ENCODE data around the gene LRRC49.
"Not testable (repeated sequence)": the region's sequence is repeated elsewhere in the genome, so short reads cannot be mapped to it uniquely, and the experiment has no call there.

LRRC49 gene

DNA sequence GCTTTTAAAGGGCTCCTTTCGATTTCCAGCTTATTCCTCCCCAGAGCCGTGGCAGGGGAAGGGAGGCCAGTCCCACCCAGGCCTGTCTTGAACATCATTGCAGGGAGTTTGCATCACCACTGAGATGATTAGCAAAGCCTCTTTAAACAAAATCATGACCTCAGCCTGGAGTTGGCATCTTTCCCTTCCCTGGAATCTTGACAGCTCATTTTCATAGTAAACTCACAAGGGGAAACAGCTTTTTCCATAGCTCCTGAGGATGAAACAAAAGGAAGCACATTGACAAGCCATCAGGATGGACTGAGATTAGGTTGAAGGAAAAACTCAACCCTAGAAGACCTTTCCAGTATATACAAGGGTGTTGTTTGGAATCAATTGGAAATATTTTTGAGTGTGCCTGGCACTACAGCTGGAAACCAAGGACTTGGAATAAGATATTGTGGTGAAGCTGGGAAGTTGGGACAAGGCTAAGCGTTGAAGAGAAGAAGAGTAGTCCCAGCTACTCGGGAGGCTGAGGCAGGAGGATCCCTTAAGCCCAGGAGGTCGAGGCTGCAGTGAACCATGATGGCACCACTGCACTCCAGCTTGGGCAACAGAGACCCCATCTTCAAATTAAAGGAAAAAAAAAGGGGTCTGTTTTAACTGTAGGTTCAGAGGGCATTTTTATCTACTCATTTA is 35.6 kb upstream of the LRRC49 start:
- Mint-ChIP-seq H3K4me3 (no peak overlapping the region), H3K27me3 (ENCODE audit: low read depth, poor library complexity) (peaks cover 26% of the 10 kb centered on the region), H3K4me1 (peaks cover 15% of the 10 kb centered on the region), H3K27ac (no peak overlapping the region), H3K36me3 (ENCODE audit: low read depth) (no peaks in the 10 kb centered on the region), H3K9me3 (no peaks in the 10 kb centered on the region)
- TF ChIP-seq, protein P1, sequence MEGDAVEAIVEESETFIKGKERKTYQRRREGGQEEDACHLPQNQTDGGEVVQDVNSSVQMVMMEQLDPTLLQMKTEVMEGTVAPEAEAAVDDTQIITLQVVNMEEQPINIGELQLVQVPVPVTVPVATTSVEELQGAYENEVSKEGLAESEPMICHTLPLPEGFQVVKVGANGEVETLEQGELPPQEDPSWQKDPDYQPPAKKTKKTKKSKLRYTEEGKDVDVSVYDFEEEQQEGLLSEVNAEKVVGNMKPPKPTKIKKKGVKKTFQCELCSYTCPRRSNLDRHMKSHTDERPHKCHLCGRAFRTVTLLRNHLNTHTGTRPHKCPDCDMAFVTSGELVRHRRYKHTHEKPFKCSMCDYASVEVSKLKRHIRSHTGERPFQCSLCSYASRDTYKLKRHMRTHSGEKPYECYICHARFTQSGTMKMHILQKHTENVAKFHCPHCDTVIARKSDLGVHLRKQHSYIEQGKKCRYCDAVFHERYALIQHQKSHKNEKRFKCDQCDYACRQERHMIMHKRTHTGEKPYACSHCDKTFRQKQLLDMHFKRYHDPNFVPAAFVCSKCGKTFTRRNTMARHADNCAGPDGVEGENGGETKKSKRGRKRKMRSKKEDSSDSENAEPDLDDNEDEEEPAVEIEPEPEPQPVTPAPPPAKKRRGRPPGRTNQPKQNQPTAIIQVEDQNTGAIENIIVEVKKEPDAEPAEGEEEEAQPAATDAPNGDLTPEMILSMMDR (IDR thresholded peaks at IDR 0.05), result no peak
- DNase-seq, result no peak

- peaks cover 26% of the 10 kb centered on the region for H3K27me3 Mint-ChIP-seq (ENCODE audit: low read depth, poor library complexity)
- peaks cover 12% of the 10 kb centered on the region for H3K4me1 Mint-ChIP-seq
- TF ChIP-seq, protein P1 (IDR thresholded peaks at IDR 0.05), result no peak
- no peak overlapping the region for H3K4me3 Mint-ChIP-seq
- no peak overlapping the region for H3K27ac Mint-ChIP-seq
- DNase-seq, result no peak
- no peaks in the 10 kb centered on the region for H3K9me3 Mint-ChIP-seq
- no peaks in the 10 kb centered on the region for H3K36me3 Mint-ChIP-seq (ENCODE audit: low read depth)
These were observed 34.9 kb upstream of the LRRC49 start for GRCh38 chr15:70857562-70858285.

DNA sequence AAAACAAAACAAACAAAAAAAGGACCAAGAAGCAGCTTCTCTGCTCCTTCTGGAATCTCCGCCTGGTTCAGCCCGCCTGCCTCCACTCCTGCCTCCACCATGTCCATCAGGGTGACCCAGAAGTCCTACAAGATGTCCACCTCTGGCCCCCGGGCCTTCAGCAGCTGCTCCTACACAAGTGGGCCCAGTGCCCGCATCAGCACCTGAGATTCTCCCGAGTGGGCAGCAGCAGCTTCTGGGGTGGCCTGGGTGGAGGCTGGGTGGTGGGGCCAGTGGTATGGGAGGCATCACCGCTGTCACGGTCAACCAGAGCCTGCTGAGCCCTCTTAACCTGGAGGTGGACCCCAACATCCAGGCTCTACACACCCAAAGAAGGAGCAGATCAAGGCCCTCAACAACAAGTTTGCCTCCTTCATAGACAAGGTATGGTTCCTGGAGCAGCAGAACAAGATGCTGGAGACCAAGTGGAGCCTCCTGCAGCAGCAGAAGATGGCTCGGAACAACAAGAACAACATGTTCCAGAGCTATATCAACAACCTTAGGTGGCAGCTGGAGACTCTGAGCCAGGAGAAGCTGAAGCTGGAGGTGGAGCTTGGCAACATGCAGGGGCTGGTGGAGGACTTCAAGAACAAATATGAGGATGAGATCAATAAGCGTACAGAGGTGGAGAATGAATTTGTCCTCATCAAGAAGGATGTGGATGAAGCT is 33.9 kb upstream of the LRRC49 start:
- H3K36me3 Mint-ChIP-seq (ENCODE audit: low read depth); H3K9me3 Mint-ChIP-seq; H3K27ac Mint-ChIP-seq; H3K4me3 Mint-ChIP-seq; DNase-seq; H3K4me1 Mint-ChIP-seq: not testable (repeated sequence)
- peaks cover 26% of the 10 kb centered on the region for H3K27me3 Mint-ChIP-seq (ENCODE audit: low read depth, poor library complexity)

- peaks cover 4% of the 10 kb centered on the region for H3K4me1 Mint-ChIP-seq
- no peaks in the 10 kb centered on the region for H3K9me3 Mint-ChIP-seq
- peaks cover 26% of the 10 kb centered on the region for H3K27me3 Mint-ChIP-seq (ENCODE audit: low read depth, poor library complexity)
- DNase-seq, result no peak
- no peak overlapping the region for H3K27ac Mint-ChIP-seq
- no peaks in the 10 kb centered on the region for H3K36me3 Mint-ChIP-seq (ENCODE audit: low read depth)
- H3K4me3 Mint-ChIP-seq, result no peak overlapping the region
- TF ChIP-seq, protein P1 (IDR thresholded peaks at IDR 0.05), result no peak
These were observed 33.2 kb upstream of the LRRC49 start for GRCh38 chr15:70859322-70859908.

GRCh38 chr15:70859998-70860397 is 32.6 kb upstream of the LRRC49 start:
- no peaks in the 10 kb centered on the region for H3K4me1 Mint-ChIP-seq
- no peak overlapping the region for H3K4me3 Mint-ChIP-seq

More at GRCh38 chr15:70859998-70860397, 32.6 kb upstream of the LRRC49 start:
- no peak overlapping the region for H3K27ac Mint-ChIP-seq
- no peak for DNase-seq
- no peaks in the 10 kb centered on the region for H3K9me3 Mint-ChIP-seq
- H3K27me3 Mint-ChIP-seq (ENCODE audit: low read depth, poor library complexity), result peaks cover 21% of the 10 kb centered on the region
- TF ChIP-seq, protein P1 (IDR thresholded peaks at IDR 0.05), result no peak
- no peaks in the 10 kb centered on the region for H3K36me3 Mint-ChIP-seq (ENCODE audit: low read depth)
